PC-3 (cell line): Measurements from ENCODE around the gene KCP. TPM values are rescaled to one million over a fixed set of nuclear protein-coding genes. Genes with fewer than 3 reads are reported as not detected.

Experiments
- ATAC-seq: fragments of 200-7000 bp; cut with Tn5 transposase; 2 replicates; pipeline ENCODE4 v1.9.1; 2020; ENCODE audit warnings: mild to moderate bottlenecking, moderate library complexity
- BruUV-seq: library from RNA; stranded (reverse); fragments of 400-500 nt; replicated peaks from 2 replicates; lab custom pipeline; 2021; lab: Mats Ljungman, UMichigan
- CTCF ChIA-PET: fragments of 300-600 bp; sonication (Branson Sonifier 250); formaldehyde crosslinking; loops from one replicate; lab custom pipeline; 2022; ENCODE audit warnings: antibody characterized with exemption; lab: Charles Lee
- POLR2A ChIA-PET: fragments of 300-600 bp; sonication (Branson Sonifier 250); formaldehyde crosslinking; loops from one replicate; lab custom pipeline; 2022; ENCODE audit warnings: antibody characterized with exemption; ENCODE audit not compliant: unreplicated experiment; lab: Charles Lee
- DNase-seq: peaks from one replicate; pipeline ENCODE4 v3.0.0-alpha.2; 2015
- H2AFZ ChIP-seq: fragments of 300-600 bp; sonication (generic); 2 replicates; pipeline ENCODE4 v1.6.0; 2016; ENCODE audit warnings: antibody characterized with exemption, low read length
- H3F3A ChIP-seq: fragments of 300-600 bp; sonication (generic); one replicate; pipeline ENCODE4 v1.6.0; 2017; ENCODE audit warnings: antibody characterized with exemption, low read length, control low read depth, mild to moderate bottlenecking; ENCODE audit not compliant: unreplicated experiment
- H3K27ac ChIP-seq: fragments of 300-600 bp; sonication (generic); 2 replicates; pipeline ENCODE4 v1.5.1; 2016; ENCODE audit warnings: mild to moderate bottlenecking, low read length
- H3K27me3 ChIP-seq: fragments of 300-600 bp; sonication (generic); 2 replicates; pipeline ENCODE4 v1.6.1; 2016; ENCODE audit warnings: low read length, mixed read lengths
- H3K36me3 ChIP-seq: fragments of 300-600 bp; sonication (generic); 2 replicates; pipeline ENCODE4 v1.6.1; 2016; ENCODE audit warnings: low read depth, mixed run types, low read length, mixed read lengths
- H3K4me1 ChIP-seq: fragments of 300-600 bp; sonication (generic); 2 replicates; pipeline ENCODE4 v1.5.1; 2016; ENCODE audit warnings: low read length; ENCODE audit not compliant: insufficient read depth
- H3K4me2 ChIP-seq: fragments of 300-600 bp; sonication (generic); 2 replicates; pipeline ENCODE4 v1.6.0; 2016; ENCODE audit warnings: low read length
- H3K4me3 ChIP-seq: fragments of 300-600 bp; sonication (generic); 2 replicates; pipeline ENCODE4 v1.5.1; 2016; ENCODE audit warnings: mild to moderate bottlenecking, low read length, mixed read lengths
- H3K79me2 ChIP-seq: fragments of 300-600 bp; sonication (generic); 2 replicates; pipeline ENCODE4 v1.6.1; 2017; ENCODE audit warnings: low read length, mixed read lengths
- H3K9ac ChIP-seq: fragments of 300-600 bp; sonication (generic); 2 replicates; pipeline ENCODE4 v1.6.0; 2016; ENCODE audit warnings: mild to moderate bottlenecking, low read length
- H3K9me2 ChIP-seq: fragments of 300-600 bp; sonication (generic); replicated peaks from 2 replicates; pipeline ENCODE4 v1.6.1; 2016; ENCODE audit warnings: mixed run types, low read length, mixed read lengths
- H3K9me3 ChIP-seq: fragments of 300-600 bp; sonication (generic); 2 replicates; pipeline ENCODE4 v1.6.1; 2016; ENCODE audit warnings: low read length, mixed read lengths
- H4K20me1 ChIP-seq: fragments of 300-600 bp; sonication (generic); 2 replicates; pipeline ENCODE4 v1.6.1; 2016; ENCODE audit warnings: low read length, mixed read lengths
- CTCF ChIP-seq: fragments of 300-600 bp; sonication (generic); conservative IDR thresholded peaks from 2 replicates; pipeline ENCODE4 v1.5.1; 2017; ENCODE audit warnings: antibody characterized with exemption, low read depth, mild to moderate bottlenecking, low read length
- EZH2 ChIP-seq: fragments of 300-600 bp; sonication (generic); IDR thresholded peaks from one replicate; pipeline ENCODE4 v1.6.1; 2017; ENCODE audit warnings: antibody characterized with exemption, mild to moderate bottlenecking, low read length; ENCODE audit not compliant: unreplicated experiment
- EZH2phosphoT487 ChIP-seq: fragments of 300-600 bp; sonication (generic); IDR thresholded peaks from 2 replicates; pipeline ENCODE4 v1.6.1; 2018; ENCODE audit warnings: mild to moderate bottlenecking, antibody characterized with exemption, low read length, borderline replicate concordance
- intact Hi-C: fragments of 100-400 bp; cut with micrococcal nuclease; formaldehyde crosslinking; loops from 2 replicates; pipeline ENCODE4 v1.9.0; 2023
- total RNA-seq: library from RNA; depleted of rRNA; stranded (reverse); fragments of >200 nt; gene quantifications from 2 replicates; pipeline ENCODE4 v1.2.3, GENCODE V29; 2014

Gene KCP
- total RNA-seq, 1 experiment from 2014 or later: 3.2 TPM

- Histone ChIP-seq H3K27ac (no peak overlapping the region), H3K4me2 (no peak overlapping the region), H3K9me2 (no peaks in the 10 kb centered on the region), H3K27me3 (no peaks in the 10 kb centered on the region), H3K4me1 (peaks cover 8% of the 10 kb centered on the region; the same call in 1 of the 2 replicates), H3F3A (no peaks in the 10 kb centered on the region), H3K4me3 (no peak overlapping the region), H2AFZ (no peak overlapping the region), H3K9me3 (no peaks in the 10 kb centered on the region), H3K79me2 (no peaks in the 10 kb centered on the region), H3K36me3 (no peaks in the 10 kb centered on the region), H4K20me1 (no peaks in the 10 kb centered on the region), H3K9ac (no peak overlapping the region)
- intact Hi-C loops: loop anchor here (1.0 to 5.0 kb wide), 4 partner anchors 18 to 404 kb away; partner anchors contain the start of genes CCDC136 and METTL2B
- BruUV-seq: no TSS peak
- ChIA-PET POLR2A (no interaction called here), CTCF (interaction anchor here (0.6 kb wide), 1 partner anchor 23 kb away, joined by 8 read pairs; no protein-coding TSS in a partner anchor)
- TF ChIP-seq CTCF: no peak
- TF ChIP-seq EZH2: no peak
- no peak for TF ChIP-seq EZH2phosphoT487
- ATAC-seq: no peak
- no peak for DNase-seq
Measured at GRCh38 chr7:128880791-128881457, 29.6 kb downstream of the KCP start.

GRCh38 chr7:128879939-128880746 lies 30.4 kb downstream of the KCP start:
- H3K9ac ChIP-seq: peak overlapping the region; percentile 31
- no peaks in the 10 kb centered on the region for H3K9me2 ChIP-seq
- ChIA-PET CTCF (interaction anchor here (0.5 to 1.8 kb wide), 3 partner anchors 17 to 533 kb away, joined by 4 to 9 read pairs (median 8); partner anchors contain the start of gene ATP6V1F), POLR2A (no interaction called here)
- H3K27ac ChIP-seq: no peak overlapping the region
- H3K36me3 ChIP-seq: no peaks in the 10 kb centered on the region
- no TSS peak for BruUV-seq
- peak overlapping the region; percentile 82 for H2AFZ ChIP-seq
- H3K9me3 ChIP-seq: no peaks in the 10 kb centered on the region
- H3K4me3 ChIP-seq: peak overlapping the region; percentile 69
- H3K79me2 ChIP-seq: no peaks in the 10 kb centered on the region
- H3F3A ChIP-seq: no peaks in the 10 kb centered on the region
- peaks cover 8% of the 10 kb centered on the region; the same call in 1 of the 2 replicates for H3K4me1 ChIP-seq
- H3K4me2 ChIP-seq: peak overlapping the region; percentile 83
- no peaks in the 10 kb centered on the region for H4K20me1 ChIP-seq
- ATAC-seq: peak; percentile 92
- DNase-seq: peak; percentile 85
- no peaks in the 10 kb centered on the region for H3K27me3 ChIP-seq
- no peak for TF ChIP-seq EZH2phosphoT487
- TF ChIP-seq CTCF: peak; percentile 81
- intact Hi-C loops: loop anchor here (1.0 to 5.0 kb wide), 4 partner anchors 17 to 403 kb away; partner anchors contain the start of genes CCDC136 and METTL2B
